Omental fat pad (tissue), 4 donors: ENCODE results near the gene TSR2. TPM values are rescaled to one million over a fixed set of nuclear protein-coding genes. Genes with fewer than 3 reads are reported as not detected.

Experiments used
- ATAC-seq: fragments of 150-250 bp; one replicate; pipeline ENCODE4 v1.9.1; 2016; ENCODE audit warnings: mild to moderate bottlenecking, moderate library complexity; ENCODE audit not compliant: low FRiP score
- DNase-seq: peaks from one replicate; pipeline ENCODE4 v3.0.0-alpha.2; 2019; ENCODE audit warnings: low spot score
- total RNA-seq, 4 donors: library from RNA; depleted of rRNA; stranded (reverse); fragments of >200 nt; gene quantifications; one replicate each; pipeline ENCODE4 v1.1.0, GENCODE V29; 2016
- TF ChIP-seq, protein P1 (sequence below), 3 donors: fragments of 450-650 bp; IDR thresholded peaks; one replicate each; pipeline ENCODE4 v1.5.1; 2016 to 2017; ENCODE audit warnings: antibody characterized with exemption in 3 of 3, mild to moderate bottlenecking in 3 of 3, moderate library complexity in 2 of 3

TSR2 gene, protein sequence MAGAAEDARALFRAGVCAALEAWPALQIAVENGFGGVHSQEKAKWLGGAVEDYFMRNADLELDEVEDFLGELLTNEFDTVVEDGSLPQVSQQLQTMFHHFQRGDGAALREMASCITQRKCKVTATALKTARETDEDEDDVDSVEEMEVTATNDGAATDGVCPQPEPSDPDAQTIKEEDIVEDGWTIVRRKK
- total RNA-seq: 10 to 100 TPM; 14.8 to 29.9 (median 17.4) TPM

DNA sequence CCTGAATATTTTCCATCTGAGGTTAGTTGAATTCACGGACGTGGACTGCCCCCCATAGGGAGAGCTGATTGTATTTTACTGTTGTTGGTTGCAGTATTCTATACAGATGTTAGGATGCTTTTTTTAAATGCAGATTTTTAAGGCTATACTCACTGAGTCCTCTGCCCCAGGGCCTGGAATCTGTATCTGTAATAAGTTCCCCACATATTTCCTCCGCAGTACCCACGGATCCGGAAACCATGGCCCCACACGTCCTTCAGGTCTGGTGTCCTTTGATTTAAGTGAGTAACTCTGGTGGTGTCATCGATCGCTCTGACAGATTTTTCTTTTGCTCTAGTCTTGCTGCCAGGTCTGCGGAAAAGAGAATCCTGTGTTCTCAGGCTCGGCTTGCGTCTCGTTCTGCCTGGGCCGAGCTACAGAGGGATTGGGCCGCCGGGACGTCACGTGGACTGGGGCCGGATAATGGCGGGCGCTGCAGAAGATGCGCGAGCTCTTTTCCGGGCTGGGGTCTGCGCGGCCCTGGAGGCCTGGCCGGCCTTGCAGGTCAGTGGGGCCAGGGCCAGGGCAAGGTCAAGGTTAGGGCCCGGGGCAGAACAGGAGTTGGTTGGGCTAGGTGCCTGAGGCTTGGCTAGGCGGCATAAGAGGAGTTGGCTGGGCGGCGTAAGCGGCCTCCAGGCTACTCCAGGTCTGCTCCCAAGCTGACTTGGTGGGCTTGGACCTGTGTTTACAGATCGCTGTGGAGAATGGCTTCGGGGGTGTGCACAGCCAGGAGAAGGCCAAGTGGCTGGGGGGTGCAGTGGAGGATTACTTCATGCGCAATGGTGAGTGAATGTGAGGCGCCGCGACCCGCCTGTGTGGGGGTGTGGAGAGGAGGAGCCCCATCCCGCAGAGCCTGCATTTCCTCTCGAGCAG lies at the start of gene TSR2:
TSS of gene TSR2 (plus strand) at position 445 of the 912 bp plus-strand sequence. CDS start at position 463, 18 bp downstream.
- ATAC-seq (peak; percentile 93), DNase-seq (peak; percentile 52)
- TF ChIP-seq, protein P1, sequence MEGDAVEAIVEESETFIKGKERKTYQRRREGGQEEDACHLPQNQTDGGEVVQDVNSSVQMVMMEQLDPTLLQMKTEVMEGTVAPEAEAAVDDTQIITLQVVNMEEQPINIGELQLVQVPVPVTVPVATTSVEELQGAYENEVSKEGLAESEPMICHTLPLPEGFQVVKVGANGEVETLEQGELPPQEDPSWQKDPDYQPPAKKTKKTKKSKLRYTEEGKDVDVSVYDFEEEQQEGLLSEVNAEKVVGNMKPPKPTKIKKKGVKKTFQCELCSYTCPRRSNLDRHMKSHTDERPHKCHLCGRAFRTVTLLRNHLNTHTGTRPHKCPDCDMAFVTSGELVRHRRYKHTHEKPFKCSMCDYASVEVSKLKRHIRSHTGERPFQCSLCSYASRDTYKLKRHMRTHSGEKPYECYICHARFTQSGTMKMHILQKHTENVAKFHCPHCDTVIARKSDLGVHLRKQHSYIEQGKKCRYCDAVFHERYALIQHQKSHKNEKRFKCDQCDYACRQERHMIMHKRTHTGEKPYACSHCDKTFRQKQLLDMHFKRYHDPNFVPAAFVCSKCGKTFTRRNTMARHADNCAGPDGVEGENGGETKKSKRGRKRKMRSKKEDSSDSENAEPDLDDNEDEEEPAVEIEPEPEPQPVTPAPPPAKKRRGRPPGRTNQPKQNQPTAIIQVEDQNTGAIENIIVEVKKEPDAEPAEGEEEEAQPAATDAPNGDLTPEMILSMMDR (IDR thresholded peaks at IDR 0.05): no peak

DNA sequence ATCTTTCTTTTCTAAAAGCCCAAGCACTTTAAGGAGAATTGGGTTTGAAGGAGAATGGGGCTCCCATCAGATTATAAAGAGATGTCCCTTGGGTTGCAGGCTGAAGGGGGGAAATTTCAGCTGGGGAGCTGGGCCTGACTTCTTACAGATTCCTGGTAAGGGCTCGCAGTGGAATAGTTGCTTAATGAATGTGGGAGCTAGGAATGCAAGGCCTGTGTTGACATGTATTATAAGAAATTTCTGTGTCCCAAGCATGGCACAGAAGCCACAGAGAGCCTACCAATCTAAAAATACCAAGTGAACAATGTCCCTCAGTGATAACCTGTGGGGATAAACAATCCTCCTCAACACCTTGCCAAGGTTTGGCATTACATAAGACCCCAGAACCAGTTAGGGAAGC lies 43.1 kb upstream of the TSR2 start:
- DNase-seq (no peak), ATAC-seq (no peak)
- TF ChIP-seq, protein P1 (IDR thresholded peaks at IDR 0.05): no peak

DNA sequence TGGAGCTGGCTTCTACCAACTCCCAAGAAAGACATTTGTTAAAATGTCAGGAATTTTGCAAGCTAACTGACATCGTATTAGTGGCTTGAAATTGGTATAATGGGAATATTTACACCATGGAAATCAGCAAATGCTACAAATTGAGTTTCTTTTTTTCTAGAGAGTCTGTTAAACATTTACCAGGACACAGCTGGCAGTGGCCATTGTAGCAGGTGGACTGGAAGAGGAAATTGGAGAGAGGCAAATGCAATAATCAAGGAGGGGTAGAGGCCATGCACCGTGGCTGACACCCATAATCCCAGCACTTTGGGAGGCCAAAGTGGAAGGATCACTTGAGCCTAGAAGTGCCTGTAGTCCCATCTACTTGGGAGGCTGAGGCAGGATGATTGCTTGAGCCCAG lies 32.9 kb upstream of the TSR2 start:
- TF ChIP-seq, protein P1 (IDR thresholded peaks at IDR 0.05): no peak
- DNase-seq: no peak
- no peak for ATAC-seq

DNA sequence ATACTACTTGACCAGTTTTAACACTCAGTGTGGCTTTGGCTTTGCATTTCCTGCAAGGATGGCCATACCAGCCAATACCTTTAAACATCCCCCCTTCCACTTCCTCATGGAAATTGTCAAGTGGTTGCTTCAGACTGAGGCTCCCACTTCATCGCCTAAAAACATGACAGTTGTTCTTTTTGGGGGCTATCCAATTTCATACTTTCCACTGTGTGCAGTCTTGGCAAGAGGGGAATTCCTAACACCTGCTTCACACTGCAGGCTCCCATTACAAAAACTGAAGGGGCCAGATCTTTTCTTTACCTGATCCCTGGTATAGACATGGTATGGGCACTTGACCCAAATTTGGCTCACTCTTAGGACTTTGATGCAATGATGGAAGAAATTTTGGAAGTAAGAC lies 28.5 kb upstream of the TSR2 start:
- TF ChIP-seq, protein P1 (IDR thresholded peaks at IDR 0.05): no peak
- DNase-seq (no peak), ATAC-seq (no peak)

DNA sequence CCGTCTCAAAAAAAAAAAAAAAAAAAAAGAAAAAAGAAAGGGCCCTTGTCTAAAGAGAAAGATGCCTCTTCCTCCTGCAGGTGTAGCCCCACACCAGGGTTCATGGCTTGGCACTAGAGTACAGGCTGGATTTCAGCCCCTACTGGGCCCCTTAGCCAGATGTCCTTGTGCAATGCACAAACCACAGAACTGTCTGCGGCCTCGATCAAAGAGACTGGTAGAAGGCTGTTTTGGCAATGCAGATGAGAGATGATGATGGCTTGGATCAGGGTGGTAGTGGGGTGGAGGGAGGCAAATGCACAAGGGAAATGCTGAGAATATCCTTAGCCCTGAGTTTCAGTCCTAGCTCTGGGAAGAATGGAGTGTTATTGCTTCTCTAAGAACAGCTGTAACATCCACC lies 26.5 kb upstream of the TSR2 start:
- ATAC-seq: no peak
- TF ChIP-seq, protein P1 (IDR thresholded peaks at IDR 0.05): no peak
- DNase-seq: no peak

DNA sequence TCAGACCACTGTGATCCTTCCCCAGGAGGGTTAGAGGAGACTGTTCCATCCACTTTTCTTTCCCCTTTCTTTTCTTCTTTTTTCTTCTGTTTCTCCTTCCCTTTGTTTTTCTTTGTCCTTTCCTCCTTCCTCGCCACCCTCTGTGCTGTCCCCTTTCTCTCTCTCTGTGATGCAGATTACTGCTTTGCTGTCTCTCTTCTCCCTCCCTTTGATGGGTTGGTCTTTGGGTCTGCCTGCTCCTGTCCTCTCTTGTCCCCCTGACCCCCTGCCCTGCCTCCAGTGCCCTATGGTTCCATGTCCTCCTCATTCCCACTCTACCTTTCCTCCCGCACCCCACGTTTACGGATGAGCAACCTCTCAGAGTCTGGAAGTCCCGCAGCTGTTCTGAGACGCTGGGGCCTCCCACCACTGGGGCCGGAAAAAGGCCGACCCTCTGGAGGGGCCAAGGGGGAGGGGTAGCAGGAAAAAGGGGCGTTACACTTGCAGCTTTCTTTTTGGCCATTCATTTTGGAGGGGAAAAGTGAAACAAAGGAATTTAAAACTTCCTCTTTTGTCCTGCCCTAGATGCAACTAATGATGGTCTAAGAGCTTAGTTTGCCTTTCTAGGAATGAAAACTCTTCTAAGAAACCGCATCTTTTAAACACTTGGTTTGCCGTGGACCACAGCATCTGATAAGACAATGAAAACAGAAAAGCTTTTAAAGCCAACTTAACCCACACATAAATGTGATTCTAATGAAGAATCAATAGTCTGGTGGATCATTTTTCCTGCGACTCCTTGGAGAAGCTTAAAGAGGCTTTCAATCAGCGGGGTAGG lies 24.5 kb upstream of the TSR2 start:
- ATAC-seq: no peak
- no peak for DNase-seq

More for the DNA sequence above, 24.5 kb upstream of the TSR2 start:
- TF ChIP-seq, protein P1 (IDR thresholded peaks at IDR 0.05): no peak
